T-helper 2 cell (primary cell): ENCODE measurements around the gene CD27.

ENCODE experiments used
- DNase-seq, 5 experiments: peaks; one replicate each; pipeline versions ENCODE4 v3.0.0 to v3.0.0-alpha.2; 2012 to 2022

The CD27 gene

DNA sequence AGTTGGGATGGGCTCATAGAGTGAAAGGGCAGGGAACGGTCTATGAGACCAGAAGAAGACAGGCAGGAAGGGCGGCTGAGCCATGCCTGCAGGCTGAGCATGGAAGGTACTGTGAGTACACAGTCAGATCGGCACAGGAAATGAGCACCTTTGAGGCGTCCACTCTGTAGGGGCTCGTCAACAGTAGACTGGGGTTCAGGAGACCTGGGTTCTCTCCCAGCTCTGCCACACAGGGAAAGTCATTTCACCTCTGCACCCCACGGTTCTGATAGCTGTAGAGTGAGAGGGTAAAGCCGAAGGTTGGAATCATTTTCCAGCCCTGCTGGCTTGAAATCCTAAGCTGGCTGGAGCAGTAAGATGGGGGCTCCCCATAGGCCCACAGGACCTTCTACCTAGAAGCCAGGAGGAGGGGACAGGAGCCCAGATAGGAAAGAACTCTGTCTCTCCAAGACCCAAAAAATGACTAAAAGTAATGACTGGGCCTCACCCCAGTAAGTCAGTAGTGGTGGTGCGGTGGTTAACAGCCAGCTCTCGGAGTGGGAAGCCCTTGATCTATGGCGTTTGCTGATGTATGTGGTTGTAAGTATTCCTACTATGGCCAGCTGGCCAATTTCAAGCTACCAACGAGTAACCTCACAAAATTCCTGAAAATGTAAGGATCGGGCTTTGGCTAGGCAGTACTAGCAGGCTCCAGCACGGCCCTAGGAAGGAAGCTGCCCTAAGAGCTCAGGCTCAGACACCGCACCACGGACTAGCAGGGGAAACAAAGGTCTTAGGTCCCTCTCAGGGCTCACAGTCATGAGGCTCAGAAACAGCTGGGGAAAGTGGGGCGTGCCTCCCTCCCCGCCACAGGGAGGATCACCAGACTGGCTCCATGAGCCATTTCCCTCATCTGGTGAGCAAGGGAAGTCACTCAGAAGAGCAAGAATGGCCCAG, 10.3 kb upstream of the CD27 start:
- peak in 1 of 5 experiments; percentile 56 for DNase-seq

DNA sequence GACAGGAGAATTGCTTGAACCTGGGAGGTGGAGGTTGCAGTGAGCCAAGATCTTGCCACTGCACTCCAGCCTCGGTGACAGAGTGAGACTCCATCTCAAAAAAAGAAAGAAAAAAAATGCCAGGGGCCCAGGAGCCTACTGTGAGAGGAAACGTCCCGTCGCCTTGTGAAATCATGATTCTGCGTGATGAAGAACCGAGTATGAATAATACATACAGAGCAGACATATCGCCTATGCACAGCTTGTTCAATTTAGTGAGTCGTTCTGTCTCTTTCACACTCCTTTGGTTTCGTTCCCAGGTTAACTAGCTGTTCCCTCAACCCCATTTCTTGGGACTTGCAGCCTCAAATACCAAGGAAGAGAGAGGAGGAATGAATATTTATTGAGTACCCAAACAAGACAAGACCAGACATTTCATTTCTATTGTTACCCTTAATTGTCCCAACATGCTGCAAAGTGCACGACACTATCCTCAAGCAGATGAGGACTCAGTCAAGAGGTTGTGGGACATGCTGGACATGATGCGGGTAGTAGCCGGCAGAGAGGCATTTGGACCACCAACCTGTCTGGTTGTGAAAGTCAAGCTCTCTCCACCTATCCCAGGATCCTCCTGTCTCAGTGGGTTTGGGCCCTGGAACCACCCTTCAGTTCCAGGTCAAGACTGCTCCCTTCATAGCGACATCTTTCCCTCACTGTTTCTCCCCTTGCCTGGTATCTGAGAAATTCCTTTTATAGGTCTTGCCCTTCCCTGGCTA, 8.6 kb upstream of the CD27 start:
- DNase-seq = no peak

GRCh38 chr12:6437586-6437985, 7.2 kb upstream of the CD27 start:
- no peak for DNase-seq

DNA sequence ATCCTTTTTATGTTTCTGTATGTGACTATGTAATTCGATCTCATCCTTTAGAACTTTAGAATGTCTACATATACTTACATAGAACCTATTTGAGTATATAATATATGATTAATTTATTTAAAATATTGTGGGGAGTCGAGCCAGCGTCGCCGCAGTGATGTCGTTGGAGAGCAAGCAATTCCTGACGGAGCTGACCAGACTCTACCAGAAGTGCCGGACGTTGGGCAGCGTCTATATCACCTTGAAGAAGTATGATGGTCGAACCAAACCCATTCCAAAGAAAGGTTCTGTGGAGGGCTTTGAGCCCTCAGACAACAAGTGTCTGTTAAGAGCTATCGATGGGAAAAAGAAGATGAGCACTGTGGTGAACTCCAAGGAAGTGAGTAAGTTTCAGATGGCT, 6.4 kb upstream of the CD27 start:
- DNase-seq = no peak

GRCh38 chr12:6440391-6440790, 4.4 kb upstream of the CD27 start:
- DNase-seq = no peak

DNA sequence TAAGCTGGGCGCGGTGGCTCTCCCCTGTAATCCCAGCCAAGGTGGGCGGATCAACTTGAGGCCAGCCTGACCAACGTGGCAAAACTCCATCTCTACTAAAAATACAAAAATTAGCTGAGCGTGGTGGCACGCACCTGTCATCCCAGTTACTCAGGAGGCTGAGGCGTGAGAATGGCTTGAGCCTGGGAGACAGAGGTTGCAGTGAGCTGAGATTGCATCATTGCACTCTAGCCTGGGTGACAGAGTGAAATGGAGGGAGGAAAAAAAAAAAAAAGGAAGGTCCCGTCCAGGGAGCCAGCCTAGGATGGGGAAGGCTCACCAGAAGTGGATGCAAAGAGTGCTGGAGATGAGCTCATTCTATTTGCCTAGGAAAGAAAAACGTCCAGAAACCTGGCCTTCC, 1.9 kb upstream of the CD27 start:
- no peak for DNase-seq

DNA sequence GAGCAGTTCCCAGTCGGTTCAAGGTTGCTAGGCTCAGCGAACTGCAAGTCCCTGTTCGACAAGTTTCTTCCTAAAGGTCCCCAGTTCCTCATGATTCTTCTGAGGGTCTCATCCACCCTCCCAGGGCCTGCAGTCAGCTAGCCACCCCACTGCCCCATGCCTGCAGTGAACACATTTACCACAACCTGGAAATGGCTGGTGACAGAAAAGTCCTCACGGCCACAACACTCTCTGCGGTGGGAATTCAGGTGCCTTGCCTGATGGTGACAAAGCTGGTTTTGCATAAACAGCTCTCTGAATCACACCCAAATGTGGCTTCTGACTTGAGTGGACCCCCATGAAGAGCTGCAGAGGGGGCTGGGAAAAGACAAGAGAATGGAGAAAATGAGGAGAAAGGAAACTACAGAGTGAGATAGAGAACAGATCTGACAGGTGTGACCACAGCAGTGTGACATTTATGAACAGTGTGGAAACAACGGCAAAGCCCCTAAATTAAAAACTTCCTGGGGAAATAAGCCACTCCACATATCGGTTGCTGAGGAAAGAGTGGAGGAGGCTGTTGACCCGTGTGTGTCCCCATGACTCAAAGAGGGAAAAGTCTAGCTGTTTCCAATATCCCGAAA, 1.3 kb upstream of the CD27 start:
- peak in 1 of 5 experiments; percentile 34 for DNase-seq

- no peak for DNase-seq
These were observed 724 bp upstream of the CD27 start for GRCh38 chr12:6444031-6444430.

GRCh38 chr12:6450091-6450868, 5.5 kb downstream of the CD27 start:
- no peak for DNase-seq

GRCh38 chr12:6450869-6451347, 6.2 kb downstream of the CD27 start:
- peak in 1 of 5 experiments; percentile 44 for DNase-seq

DNA sequence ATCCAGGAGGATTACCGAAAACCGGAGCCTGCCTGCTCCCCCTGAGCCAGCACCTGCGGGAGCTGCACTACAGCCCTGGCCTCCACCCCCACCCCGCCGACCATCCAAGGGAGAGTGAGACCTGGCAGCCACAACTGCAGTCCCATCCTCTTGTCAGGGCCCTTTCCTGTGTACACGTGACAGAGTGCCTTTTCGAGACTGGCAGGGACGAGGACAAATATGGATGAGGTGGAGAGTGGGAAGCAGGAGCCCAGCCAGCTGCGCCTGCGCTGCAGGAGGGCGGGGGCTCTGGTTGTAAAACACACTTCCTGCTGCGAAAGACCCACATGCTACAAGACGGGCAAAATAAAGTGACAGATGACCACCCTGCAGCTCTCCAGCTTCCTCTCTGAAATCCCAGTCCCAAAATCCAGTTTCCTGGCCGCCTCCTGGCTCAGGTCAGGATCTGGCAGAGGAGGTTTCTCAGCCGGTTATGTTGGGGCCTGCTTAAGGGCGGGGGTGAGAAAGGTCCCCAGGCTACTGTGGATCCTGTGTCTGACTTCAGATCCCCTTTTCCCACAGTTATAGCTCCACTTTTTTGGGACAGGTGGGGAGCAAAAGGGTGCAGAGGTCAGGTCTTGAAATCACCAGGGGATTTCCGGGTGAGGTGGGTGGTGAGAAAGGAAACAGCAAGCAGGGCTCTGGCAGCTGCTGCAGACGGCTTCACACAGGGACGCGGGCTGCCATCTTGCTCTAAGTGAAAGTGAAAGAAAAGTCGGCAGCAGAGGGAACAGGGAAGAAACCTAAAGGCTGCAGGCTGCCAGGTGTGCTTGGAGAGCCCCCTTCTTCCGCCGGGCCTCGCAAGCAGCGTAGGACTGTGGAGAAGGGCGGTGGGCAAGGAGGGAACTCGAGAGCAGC, 6.8 kb downstream of the CD27 start, which contains the start of gene TAPBPL:
TSS of gene TAPBPL (plus strand) at position 695 of the 897 bp plus-strand sequence. CDS start 207 bp downstream, outside the sequence.
- DNase-seq = peak; percentile 62 to 91 (median 77)

DNA sequence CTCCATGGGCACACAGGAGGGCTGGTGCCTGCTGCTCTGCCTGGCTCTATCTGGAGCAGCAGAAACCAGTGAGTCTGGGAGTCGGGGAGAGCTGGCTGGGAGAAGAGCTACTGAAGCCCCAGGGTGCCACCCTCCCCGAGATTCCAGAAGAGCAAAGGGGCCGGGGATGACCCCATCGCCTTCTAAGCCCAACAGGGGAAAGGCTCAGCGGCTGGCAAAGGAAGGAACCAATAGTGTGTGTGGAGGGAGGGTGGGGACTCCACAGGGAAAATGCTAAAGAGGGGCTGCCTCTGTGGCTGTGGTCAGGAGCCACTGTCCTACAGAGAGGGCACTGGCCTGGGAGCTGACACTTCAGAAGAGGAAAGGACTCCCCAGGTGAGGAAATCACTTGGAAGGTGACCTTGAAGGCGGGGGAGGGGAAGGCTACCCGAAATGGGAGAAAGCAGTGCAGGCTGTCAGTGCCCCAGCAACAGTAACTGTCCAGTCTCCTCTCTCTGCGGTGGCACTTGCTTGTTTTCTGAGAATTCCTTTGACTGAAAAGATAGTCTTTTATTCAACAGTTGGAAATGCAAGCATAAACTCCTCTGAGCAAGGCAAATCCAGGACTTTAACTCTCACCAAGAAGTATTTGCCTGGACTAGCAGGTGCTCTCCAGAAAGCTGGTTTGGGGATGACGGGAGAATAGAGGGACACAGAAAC, 7.6 kb downstream of the CD27 start:
- DNase-seq = no peak

- DNase-seq = peak in 1 of 5 experiments; percentile 70
These were observed 8.3 kb downstream of the CD27 start for GRCh38 chr12:6452944-6453630.

DNA sequence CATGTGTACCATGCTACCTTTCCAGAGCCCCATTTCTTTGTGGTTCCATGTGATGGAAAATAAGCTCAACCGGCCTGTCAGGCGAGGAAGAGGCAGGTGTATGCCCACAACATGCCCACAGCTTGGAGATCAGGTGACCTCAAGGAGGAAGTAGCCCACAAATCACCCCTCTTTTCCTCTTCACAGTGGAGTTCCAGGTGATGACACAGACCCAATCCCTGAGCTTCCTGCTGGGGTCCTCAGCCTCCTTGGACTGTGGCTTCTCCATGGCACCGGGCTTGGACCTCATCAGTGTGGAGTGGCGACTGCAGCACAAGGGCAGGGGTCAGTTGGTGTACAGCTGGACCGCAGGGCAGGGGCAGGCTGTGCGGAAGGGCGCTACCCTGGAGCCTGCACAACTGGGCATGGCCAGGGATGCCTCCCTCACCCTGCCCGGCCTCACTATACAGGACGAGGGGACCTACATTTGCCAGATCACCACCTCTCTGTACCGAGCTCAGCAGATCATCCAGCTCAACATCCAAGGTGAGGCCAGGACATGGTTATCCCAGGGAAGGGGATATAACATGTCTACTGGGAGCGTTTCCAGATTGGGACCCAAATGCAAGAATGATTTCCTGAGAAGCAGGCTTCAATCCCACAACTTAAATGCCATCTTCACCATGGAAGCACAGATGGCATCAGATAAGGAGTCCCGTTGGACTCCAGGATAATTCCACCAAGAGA, 12.6 kb downstream of the CD27 start:
- no peak for DNase-seq

DNA sequence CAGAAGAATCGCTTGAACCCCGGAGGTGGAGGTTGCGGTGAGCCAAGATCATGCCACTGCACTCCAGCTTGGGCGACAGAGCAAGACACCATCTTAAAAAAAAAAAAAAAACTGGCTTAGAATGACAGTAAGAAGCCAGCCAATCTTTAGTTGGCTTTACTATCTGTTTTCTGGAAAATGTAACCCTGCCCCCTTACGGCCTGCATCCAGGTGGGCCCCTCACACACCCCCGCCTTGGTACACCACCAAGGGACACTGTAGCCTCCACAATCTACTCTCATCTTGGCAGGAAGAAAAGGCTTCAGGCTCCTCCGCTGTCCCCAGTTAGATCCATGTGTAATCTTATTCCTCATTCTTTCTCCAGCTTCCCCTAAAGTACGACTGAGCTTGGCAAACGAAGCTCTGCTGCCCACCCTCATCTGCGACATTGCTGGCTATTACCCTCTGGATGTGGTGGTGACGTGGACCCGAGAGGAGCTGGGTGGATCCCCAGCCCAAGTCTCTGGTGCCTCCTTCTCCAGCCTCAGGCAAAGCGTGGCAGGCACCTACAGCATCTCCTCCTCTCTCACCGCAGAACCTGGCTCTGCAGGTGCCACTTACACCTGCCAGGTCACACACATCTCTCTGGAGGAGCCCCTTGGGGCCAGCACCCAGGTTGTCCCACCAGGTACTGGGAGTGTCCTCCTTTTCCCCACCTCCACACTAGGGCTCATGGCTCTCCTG, 13.7 kb downstream of the CD27 start:
- DNase-seq = no peak

DNA sequence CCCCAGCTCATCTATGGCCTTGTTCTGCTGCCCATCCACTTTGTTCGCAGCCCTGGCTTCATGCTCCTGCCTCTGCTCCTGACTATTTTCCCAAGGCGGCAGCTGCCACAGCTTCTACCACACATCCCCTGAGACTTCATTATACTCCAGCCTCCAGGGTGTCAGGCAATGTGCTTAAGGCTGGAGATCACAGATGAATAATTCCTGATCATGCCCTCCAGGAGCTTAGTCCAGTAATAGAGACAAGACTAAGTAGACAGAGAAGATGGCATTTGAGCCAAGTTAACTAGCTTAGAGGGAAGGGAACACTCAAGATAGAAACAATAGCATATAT, 14.2 kb downstream of the CD27 start:
- no peak for DNase-seq

DNA sequence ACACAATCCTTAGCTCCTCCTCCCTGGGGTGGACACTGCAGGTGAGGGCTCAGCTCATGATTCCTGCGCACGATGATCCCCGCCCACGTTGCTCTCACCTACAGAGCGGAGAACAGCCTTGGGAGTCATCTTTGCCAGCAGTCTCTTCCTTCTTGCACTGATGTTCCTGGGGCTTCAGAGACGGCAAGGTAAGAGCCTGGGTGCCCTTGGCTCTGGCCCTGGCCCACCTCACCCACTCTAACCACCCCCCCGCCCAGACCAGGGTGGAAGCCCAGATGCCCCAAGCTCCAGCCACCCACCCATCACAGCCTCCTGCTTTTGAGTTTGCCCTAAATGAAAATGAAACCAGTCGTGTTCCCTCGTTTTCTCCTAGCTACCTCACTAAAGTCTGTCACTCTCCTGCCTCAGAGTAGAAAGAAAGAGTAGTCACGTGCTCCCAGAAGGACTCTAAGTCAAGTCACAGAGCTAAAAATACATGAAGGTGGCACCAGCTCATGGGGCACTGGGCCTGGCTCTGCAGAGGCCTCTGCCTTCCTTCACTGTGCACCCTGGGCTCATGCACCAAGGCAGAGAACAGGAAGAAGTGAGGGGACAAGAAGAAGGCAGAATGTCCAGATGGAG, 16.1 kb downstream of the CD27 start:
- peak in 2 of 5 experiments; percentile 53 to 80 for DNase-seq
